Measurements from ENCODE around the gene S100A5. TPM values are rescaled to one million over a fixed set of nuclear protein-coding genes. Genes with fewer than 3 reads are reported as not detected.

Gene S100A5
- total and polyA plus RNA-seq, 2 of the 8 experiments (the other 6 are each of a cell fraction or from before 2014, with no cell fraction given): not detected

GRCh38 chr1:153532769-153533599, 7.8 kb downstream of the S100A5 start (continued):
- TF ChIP-seq CHD7 (IDR thresholded peaks at IDR 0.05; ENCODE audit: insufficient replicate concordance, low read length) (no peak), SP2 (IDR thresholded peaks at IDR 0.05; ENCODE audit: low read length) (no peak), EP300 (IDR thresholded peaks at IDR 0.05; ENCODE audit: borderline replicate concordance in 1 of 2, low read depth in 2 of 2, low read length in 2 of 2) (no peak), CBX5 (IDR thresholded peaks at IDR 0.05; ENCODE audit: low read depth, low read length) (no peak), RBBP5 (IDR thresholded peaks at IDR 0.05; ENCODE audit: borderline replicate concordance, low read depth, low read length) (no peak), CTCF (IDR thresholded peaks at IDR 0.05; ENCODE audit: control extremely low read depth in 1 of 3, insufficient read depth in 1 of 3, low read depth in 1 of 3, low read length in 3 of 3) (peak; percentile 85 to 93 (median 86)), NRF1 (IDR thresholded peaks at IDR 0.05; ENCODE audit: low read depth, low read length) (no peak)

Data from H1 (cell line).